OCI-LY3 (cell line): ENCODE data around the gene RNASE4.

ENCODE experiments used
- EZH2phosphoT487 ChIP-seq: fragments of 200-600 bp; shearing (Covaris generic); IDR thresholded peaks from 2 replicates; pipeline ENCODE4 v1.6.1; 2018; ENCODE audit warnings: antibody characterized with exemption, mixed run types, low read depth
- TF ChIP-seq, protein P1 (sequence below): fragments of 200-600, 300-600 bp; sonication (generic); IDR thresholded peaks from 2 replicates; pipeline ENCODE4 v1.5.1; 2014; ENCODE audit warnings: antibody characterized with exemption, low read length, low read depth

DNA sequence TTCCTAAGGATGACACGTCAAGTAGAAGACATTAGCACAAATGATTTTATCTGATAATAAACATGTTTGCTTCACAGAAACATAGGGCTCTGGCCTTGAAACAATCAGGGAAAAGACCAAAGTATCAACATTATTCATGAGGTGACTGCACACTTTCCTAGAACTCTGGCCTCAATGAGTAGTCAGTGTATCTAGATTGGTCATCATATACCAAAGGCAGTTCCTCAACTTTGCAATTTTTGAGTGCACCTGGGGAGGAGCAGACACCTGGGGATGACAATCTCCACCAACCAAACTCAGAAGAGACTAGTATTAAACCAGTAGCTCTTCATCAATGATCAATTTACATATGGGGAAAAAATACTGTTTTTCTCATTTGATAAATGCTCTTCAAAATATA, 65.8 kb downstream of the RNASE4 start:
- TF ChIP-seq, protein P1, sequence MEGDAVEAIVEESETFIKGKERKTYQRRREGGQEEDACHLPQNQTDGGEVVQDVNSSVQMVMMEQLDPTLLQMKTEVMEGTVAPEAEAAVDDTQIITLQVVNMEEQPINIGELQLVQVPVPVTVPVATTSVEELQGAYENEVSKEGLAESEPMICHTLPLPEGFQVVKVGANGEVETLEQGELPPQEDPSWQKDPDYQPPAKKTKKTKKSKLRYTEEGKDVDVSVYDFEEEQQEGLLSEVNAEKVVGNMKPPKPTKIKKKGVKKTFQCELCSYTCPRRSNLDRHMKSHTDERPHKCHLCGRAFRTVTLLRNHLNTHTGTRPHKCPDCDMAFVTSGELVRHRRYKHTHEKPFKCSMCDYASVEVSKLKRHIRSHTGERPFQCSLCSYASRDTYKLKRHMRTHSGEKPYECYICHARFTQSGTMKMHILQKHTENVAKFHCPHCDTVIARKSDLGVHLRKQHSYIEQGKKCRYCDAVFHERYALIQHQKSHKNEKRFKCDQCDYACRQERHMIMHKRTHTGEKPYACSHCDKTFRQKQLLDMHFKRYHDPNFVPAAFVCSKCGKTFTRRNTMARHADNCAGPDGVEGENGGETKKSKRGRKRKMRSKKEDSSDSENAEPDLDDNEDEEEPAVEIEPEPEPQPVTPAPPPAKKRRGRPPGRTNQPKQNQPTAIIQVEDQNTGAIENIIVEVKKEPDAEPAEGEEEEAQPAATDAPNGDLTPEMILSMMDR = no peak
- TF ChIP-seq EZH2phosphoT487 = no peak
